HEK293 (cell line): ENCODE measurements around the gene TUBD1.

Experiments
- EGR2 ChIP-seq: fragments of 450-650 bp; formaldehyde crosslinking; IDR thresholded peaks from 2 replicates; pipeline ENCODE4 v1.5.1; 2016; ENCODE audit warnings: low read depth, missing biosample characterization, missing genetic modification characterization
- GLI2 ChIP-seq: fragments of 450-650 bp; formaldehyde crosslinking; IDR thresholded peaks from 2 replicates; pipeline ENCODE4; 2017; ENCODE audit warnings: missing biosample characterization, missing genetic modification characterization, low read depth, borderline replicate concordance
- KLF9 ChIP-seq: fragments of 450-650 bp; formaldehyde crosslinking; IDR thresholded peaks from 2 replicates; pipeline ENCODE4 v1.5.1; 2016; ENCODE audit warnings: missing biosample characterization, missing genetic modification characterization, low read depth
- MEIS1 ChIP-seq: sonication (generic); formaldehyde crosslinking; IDR thresholded peaks from 2 replicates; pipeline ENCODE4 v1.8.1; 2022; ENCODE audit warnings: missing genetic modification reagents, mild to moderate bottlenecking, borderline replicate concordance
- REPIN1 ChIP-seq: fragments of 450-650 bp; formaldehyde crosslinking; IDR thresholded peaks from 2 replicates; pipeline ENCODE4 v1.5.1; 2017; ENCODE audit warnings: missing biosample characterization, missing genetic modification characterization, low read depth
- SETDB1 ChIP-seq: IDR thresholded peaks from one replicate; pipeline ENCODE4 v1.6.1; 2017; ENCODE audit warnings: mild to moderate bottlenecking, low read length, moderate library complexity, mixed read lengths; ENCODE audit not compliant: insufficient read length
- TCF7L2 ChIP-seq: IDR thresholded peaks from 2 replicates; pipeline ENCODE4 v1.6.1; 2011; ENCODE audit warnings: low read depth, mild to moderate bottlenecking, inconsistent platforms, low read length, moderate library complexity, borderline replicate concordance
- YY1 ChIP-seq: fragments of 450-650 bp; formaldehyde crosslinking; IDR thresholded peaks from 2 replicates; pipeline ENCODE4 v1.5.1; 2018; ENCODE audit warnings: missing biosample characterization, missing genetic modification characterization
- ZBTB17 ChIP-seq: fragments of 450-650 bp; formaldehyde crosslinking; IDR thresholded peaks from 2 replicates; pipeline ENCODE4 v1.5.1; 2016; ENCODE audit warnings: missing biosample characterization, missing genetic modification characterization
- ZEB2 ChIP-seq: fragments of 450-650 bp; formaldehyde crosslinking; IDR thresholded peaks from 2 replicates; pipeline ENCODE4 v1.5.1; 2016; ENCODE audit warnings: missing biosample characterization, missing genetic modification characterization
- ZFHX2 ChIP-seq: fragments of 450-650 bp; formaldehyde crosslinking; conservative IDR thresholded peaks from 2 replicates; pipeline ENCODE4 v1.5.1; 2016; ENCODE audit warnings: missing biosample characterization, missing genetic modification characterization
- ZNF146 ChIP-seq: fragments of 450-650 bp; formaldehyde crosslinking; IDR thresholded peaks from 2 replicates; pipeline ENCODE4 v1.5.1; 2016; ENCODE audit warnings: missing biosample characterization, missing genetic modification characterization
- ZNF16 ChIP-seq: fragments of 450-650 bp; formaldehyde crosslinking; IDR thresholded peaks from 2 replicates; pipeline ENCODE4 v1.5.1; 2016; ENCODE audit warnings: low read depth, missing biosample characterization, missing genetic modification characterization
- ZNF175 ChIP-seq: fragments of 450-650 bp; formaldehyde crosslinking; IDR thresholded peaks from 2 replicates; pipeline ENCODE4 v1.5.1; 2016; ENCODE audit warnings: missing biosample characterization, missing genetic modification characterization
- ZNF2 ChIP-seq: fragments of 450-650 bp; formaldehyde crosslinking; IDR thresholded peaks from 2 replicates; pipeline ENCODE4 v1.5.1; 2016; ENCODE audit warnings: missing biosample characterization, missing genetic modification characterization
- ZNF202 ChIP-seq: fragments of 450-650 bp; formaldehyde crosslinking; IDR thresholded peaks from 2 replicates; pipeline ENCODE4 v1.5.1; 2016; ENCODE audit warnings: missing biosample characterization, missing genetic modification characterization, borderline replicate concordance
- ZNF473 ChIP-seq: fragments of 450-650 bp; formaldehyde crosslinking; IDR thresholded peaks from 2 replicates; pipeline ENCODE4 v1.5.1; 2017; ENCODE audit warnings: missing biosample characterization, missing genetic modification characterization
- ZNF549 ChIP-seq: fragments of 450-650 bp; IDR thresholded peaks from 2 replicates; pipeline ENCODE4 v1.5.1; 2018; ENCODE audit warnings: missing biosample characterization, missing genetic modification characterization, mild to moderate bottlenecking, inconsistent platforms, moderate library complexity
- ZNF555 ChIP-seq: fragments of 450-650 bp; formaldehyde crosslinking; conservative IDR thresholded peaks from 2 replicates; pipeline ENCODE4 v1.5.1; 2017; ENCODE audit warnings: missing biosample characterization, mild to moderate bottlenecking, missing genetic modification characterization, inconsistent platforms
- ZNF560 ChIP-seq: fragments of 450-650 bp; formaldehyde crosslinking; IDR thresholded peaks from 2 replicates; pipeline ENCODE4 v1.5.1; 2017; ENCODE audit warnings: missing biosample characterization, missing genetic modification characterization, borderline replicate concordance
- ZNF561 ChIP-seq: fragments of 450-650 bp; IDR thresholded peaks from 2 replicates; pipeline ENCODE4 v1.5.1; 2018; ENCODE audit warnings: missing biosample characterization, missing genetic modification characterization, borderline replicate concordance
- ZNF571 ChIP-seq: fragments of 450-650 bp; formaldehyde crosslinking; IDR thresholded peaks from 2 replicates; pipeline ENCODE4 v1.5.0; 2017; ENCODE audit warnings: missing biosample characterization, missing genetic modification characterization
- ZSCAN16 ChIP-seq: fragments of 450-650 bp; formaldehyde crosslinking; IDR thresholded peaks from 2 replicates; pipeline ENCODE4 v1.5.1; 2016; ENCODE audit warnings: missing biosample characterization, missing genetic modification characterization
- ZSCAN30 ChIP-seq: fragments of 450-650 bp; IDR thresholded peaks from 2 replicates; pipeline ENCODE4 v1.5.1; 2018; ENCODE audit warnings: missing biosample characterization, mild to moderate bottlenecking, missing genetic modification characterization, moderate library complexity
- TF ChIP-seq, protein P1 (sequence below): fragments of 450-650 bp; formaldehyde crosslinking; IDR thresholded peaks from 2 replicates; pipeline ENCODE4 v1.5.1; 2016; ENCODE audit warnings: missing biosample characterization, missing genetic modification characterization, low read depth
- TF ChIP-seq, protein P2 (sequence below): fragments of 450-650 bp; formaldehyde crosslinking; IDR thresholded peaks from 2 replicates; pipeline ENCODE4 v1.5.1; 2016; ENCODE audit warnings: missing biosample characterization, missing genetic modification characterization
- TF ChIP-seq, protein P3 (sequence below): fragments of 450-650 bp; formaldehyde crosslinking; IDR thresholded peaks from 2 replicates; pipeline ENCODE4 v1.5.1; 2016; ENCODE audit warnings: missing biosample characterization, missing genetic modification characterization
- TF ChIP-seq, protein P4 (sequence below): fragments of 450-650 bp; formaldehyde crosslinking; IDR thresholded peaks from 2 replicates; pipeline ENCODE4 v1.5.1; 2016; ENCODE audit warnings: missing biosample characterization, missing genetic modification characterization

Gene TUBD1

DNA sequence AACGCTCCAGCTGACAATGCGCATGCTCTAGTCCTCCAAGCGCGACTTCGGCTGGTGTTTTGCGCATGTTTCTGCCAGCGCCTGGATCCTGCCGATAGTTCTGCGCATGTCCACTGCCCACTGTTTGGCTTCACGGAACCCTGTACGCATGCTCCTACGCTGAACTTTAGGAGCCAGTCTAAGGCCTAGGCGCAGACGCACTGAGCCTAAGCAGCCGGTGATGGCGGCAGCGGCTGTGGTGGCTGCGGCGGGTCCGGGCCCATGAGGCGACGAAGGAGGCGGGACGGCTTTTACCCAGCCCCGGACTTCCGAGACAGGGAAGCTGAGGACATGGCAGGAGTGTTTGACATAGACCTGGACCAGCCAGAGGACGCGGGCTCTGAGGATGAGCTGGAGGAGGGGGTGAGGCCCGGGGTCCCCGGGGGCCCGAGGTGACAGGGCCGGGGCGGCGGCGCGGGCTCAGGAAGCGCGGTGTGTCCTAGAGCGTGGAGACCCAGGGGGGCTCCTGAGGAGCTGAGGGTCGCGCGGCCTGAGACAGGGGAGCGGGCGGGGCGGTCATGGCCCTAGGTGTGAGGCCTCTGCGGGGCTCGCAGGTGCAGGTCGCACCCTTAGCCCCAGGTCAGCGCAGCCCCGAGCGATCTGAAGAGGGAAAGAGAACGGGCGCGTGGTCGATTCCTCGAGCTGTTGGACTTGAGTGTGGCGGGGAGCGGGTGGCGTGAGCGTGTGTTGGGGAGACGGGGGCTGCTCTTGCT lies at the start of gene TUBD1, which contains the start of gene RPS6KB1 (continued):
- no peak for TF ChIP-seq ZNF560 (tag by site-specific recombination)
- TF ChIP-seq ZNF571 (tag by site-specific recombination): no peak
- TF ChIP-seq, protein P1, sequence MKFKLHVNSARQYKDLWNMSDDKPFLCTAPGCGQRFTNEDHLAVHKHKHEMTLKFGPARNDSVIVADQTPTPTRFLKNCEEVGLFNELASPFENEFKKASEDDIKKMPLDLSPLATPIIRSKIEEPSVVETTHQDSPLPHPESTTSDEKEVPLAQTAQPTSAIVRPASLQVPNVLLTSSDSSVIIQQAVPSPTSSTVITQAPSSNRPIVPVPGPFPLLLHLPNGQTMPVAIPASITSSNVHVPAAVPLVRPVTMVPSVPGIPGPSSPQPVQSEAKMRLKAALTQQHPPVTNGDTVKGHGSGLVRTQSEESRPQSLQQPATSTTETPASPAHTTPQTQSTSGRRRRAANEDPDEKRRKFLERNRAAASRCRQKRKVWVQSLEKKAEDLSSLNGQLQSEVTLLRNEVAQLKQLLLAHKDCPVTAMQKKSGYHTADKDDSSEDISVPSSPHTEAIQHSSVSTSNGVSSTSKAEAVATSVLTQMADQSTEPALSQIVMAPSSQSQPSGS (tag by site-specific recombination): no peak
- TF ChIP-seq ZNF555: no peak
- no peak for TF ChIP-seq MEIS1
- peak; percentile 26; the same call in 1 of the 2 replicates for TF ChIP-seq ZNF561 (tag by site-specific recombination)
- TF ChIP-seq ZNF16: no peak
- TF ChIP-seq, protein P2, sequence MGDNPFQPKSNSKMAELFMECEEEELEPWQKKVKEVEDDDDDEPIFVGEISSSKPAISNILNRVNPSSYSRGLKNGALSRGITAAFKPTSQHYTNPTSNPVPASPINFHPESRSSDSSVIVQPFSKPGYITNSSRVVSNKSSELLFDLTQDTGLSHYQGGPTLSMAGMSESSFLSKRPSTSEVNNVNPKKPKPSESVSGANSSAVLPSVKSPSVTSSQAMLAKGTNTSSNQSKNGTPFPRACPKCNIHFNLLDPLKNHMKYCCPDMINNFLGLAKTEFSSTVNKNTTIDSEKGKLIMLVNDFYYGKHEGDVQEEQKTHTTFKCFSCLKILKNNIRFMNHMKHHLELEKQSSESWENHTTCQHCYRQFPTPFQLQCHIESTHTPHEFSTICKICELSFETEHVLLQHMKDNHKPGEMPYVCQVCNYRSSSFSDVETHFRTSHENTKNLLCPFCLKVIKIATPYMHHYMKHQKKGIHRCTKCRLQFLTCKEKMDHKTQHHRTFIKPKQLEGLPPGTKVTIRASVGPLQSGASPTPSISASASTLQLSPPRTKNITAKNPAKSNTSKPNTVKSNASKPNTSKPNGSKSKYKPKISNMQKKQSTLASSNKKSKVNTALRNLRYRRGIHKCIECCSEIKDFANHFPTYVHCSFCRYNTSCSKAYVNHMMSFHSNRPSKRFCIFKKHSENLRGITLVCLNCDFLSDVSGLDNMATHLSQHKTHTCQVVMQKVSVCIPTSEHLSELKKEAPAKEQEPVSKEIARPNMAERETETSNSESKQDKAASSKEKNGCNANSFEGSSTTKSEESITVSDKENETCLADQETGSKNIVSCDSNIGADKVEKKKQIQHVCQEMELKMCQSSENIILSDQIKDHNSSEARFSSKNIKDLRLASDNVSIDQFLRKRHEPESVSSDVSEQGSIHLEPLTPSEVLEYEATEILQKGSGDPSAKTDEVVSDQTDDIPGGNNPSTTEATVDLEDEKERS (tag by site-specific recombination): no peak
- TF ChIP-seq ZBTB17 (tag by site-specific recombination): peak; percentile 67; the same call in 1 of the 2 replicates
- no peak for TF ChIP-seq ZNF549
- TF ChIP-seq ZNF202 (tag by site-specific recombination): no peak
- 0 out of 2 replicates have a peak, but pooled peaks have one; percentile 20 for TF ChIP-seq ZEB2 (tag by site-specific recombination)
- no peak for TF ChIP-seq ZSCAN16 (tag by site-specific recombination)
- TF ChIP-seq REPIN1 (tag by site-specific recombination): no peak
- peak; percentile 39; the same call in 1 of the 2 replicates for TF ChIP-seq KLF9 (tag by site-specific recombination)
- no peak for TF ChIP-seq ZNF146 (tag by site-specific recombination)
- no peak for TF ChIP-seq GLI2 (tag by site-specific recombination)
- peak; percentile 89 for TF ChIP-seq YY1 (tag by site-specific recombination)
- TF ChIP-seq ZFHX2: no peak; the same call in 1 of the 2 replicates
- no peak for TF ChIP-seq TCF7L2
- no peak for TF ChIP-seq ZNF473 (tag by site-specific recombination)
- TF ChIP-seq ZSCAN30 (tag by site-specific recombination): no peak; the same call in 1 of the 2 replicates
- no peak for TF ChIP-seq EGR2 (tag by site-specific recombination)
- TF ChIP-seq, protein P3, sequence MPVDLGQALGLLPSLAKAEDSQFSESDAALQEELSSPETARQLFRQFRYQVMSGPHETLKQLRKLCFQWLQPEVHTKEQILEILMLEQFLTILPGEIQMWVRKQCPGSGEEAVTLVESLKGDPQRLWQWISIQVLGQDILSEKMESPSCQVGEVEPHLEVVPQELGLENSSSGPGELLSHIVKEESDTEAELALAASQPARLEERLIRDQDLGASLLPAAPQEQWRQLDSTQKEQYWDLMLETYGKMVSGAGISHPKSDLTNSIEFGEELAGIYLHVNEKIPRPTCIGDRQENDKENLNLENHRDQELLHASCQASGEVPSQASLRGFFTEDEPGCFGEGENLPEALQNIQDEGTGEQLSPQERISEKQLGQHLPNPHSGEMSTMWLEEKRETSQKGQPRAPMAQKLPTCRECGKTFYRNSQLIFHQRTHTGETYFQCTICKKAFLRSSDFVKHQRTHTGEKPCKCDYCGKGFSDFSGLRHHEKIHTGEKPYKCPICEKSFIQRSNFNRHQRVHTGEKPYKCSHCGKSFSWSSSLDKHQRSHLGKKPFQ (tag by site-specific recombination): no peak
- TF ChIP-seq, protein P4, sequence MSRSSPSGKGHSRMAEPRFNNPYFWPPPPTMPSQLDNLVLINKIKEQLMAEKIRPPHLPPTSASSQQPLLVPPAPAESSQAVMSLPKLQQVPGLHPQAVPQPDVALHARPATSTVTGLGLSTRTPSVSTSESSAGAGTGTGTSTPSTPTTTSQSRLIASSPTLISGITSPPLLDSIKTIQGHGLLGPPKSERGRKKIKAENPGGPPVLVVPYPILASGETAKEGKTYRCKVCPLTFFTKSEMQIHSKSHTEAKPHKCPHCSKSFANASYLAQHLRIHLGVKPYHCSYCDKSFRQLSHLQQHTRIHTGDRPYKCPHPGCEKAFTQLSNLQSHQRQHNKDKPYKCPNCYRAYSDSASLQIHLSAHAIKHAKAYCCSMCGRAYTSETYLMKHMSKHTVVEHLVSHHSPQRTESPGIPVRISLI: no peak
- TF ChIP-seq ZNF175: no peak
- no peak for TF ChIP-seq SETDB1
- TF ChIP-seq ZNF2: no peak; the same call in none of the 2 replicates
- TF ChIP-seq, all 188 proteins: peak for 43
